ENCODE data around the gene PDK1.

The PDK1 gene

DNA sequence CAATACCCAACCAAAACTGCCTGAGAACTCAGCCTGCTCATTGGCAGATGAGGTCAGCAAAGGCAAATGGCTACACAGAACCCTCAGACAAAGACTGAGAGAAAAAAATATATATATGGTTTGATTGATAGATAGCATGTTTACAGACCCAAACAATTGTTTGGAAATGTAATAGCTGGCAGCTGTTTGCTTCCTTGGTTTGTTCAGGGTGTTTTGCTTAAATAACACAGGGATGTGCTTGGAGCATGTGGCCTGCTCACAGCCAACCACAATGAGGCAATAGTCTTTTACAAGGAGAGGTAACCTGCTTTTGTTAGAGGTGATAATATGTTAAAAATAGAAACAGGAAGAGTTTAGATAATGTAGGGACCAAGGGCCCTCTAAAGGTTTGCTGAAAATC is 84.5 kb downstream of the PDK1 start:
- Histone ChIP-seq H3K36me3 (ENCODE audit: insufficient read depth, low read length) (no peaks in the 10 kb centered on the region), H3K9me3 (ENCODE audit: insufficient read depth, low read depth, low read length) (no peaks in the 10 kb centered on the region), H3K9ac (ENCODE audit: low read depth, low read length) (no peak overlapping the region), H3K27me3 (ENCODE audit: insufficient read depth, low read length) (no peaks in the 10 kb centered on the region), H3K27ac (ENCODE audit: low read depth, low read length) (no peak overlapping the region), H3K4me3 (ENCODE audit: low read length) (no peak overlapping the region), H3K4me1 (ENCODE audit: insufficient read depth, low read length) (0 out of 2 replicates have a peak, but pooled peaks cover 2% of the 10 kb centered on the region)

DNA sequence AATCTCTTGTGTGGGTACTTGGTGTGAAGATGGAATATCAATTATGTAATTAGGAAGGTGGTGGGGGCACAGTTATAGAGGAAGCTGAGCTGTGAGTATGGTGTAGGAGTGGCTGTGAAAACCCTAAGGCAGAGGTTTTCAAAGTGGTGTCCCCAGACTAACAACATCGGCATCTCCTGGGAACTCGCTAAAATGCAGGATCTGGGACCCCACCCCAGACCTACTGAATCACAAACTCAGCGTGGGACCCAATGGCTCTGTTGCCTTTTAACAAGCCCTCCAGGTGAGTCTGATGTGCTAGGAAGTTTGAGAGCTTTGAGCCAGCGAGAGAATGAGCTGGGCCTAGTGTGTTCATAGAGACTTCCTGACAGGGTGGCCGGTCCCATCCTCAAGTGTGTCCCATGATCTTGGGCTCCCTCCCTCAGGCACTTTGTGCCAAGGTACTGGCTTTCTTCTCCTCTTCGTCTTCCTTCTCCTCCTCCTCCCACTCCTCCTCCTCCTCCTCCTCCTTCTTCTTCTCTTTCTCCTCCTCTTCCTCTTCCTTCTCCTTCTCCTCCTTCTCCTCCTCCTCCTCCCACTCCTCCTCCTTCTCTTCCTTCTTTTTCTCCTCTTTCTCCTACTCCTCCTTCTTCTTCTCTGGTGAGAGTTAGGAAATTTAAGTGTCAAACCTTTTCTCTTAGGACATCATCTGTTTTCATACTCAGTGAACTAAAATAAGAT is 86.6 kb downstream of the PDK1 start:
- H3K27me3 ChIP-seq (ENCODE audit: insufficient read depth, low read length) = no peaks in the 10 kb centered on the region
- H3K27ac ChIP-seq (ENCODE audit: low read depth, low read length) = no peak overlapping the region
- 93% methylated on average over 6 of the region's 6 CpGs for WGBS
- H3K9me3 ChIP-seq (ENCODE audit: insufficient read depth, low read depth, low read length) = peaks cover 6% of the 10 kb centered on the region
- no peaks in the 10 kb centered on the region for H3K4me1 ChIP-seq (ENCODE audit: insufficient read depth, low read length)
- H3K36me3 ChIP-seq (ENCODE audit: insufficient read depth, low read length) = no peaks in the 10 kb centered on the region
- H3K4me3 ChIP-seq (ENCODE audit: low read length) = no peak overlapping the region
- no peak overlapping the region for H3K9ac ChIP-seq (ENCODE audit: low read depth, low read length)

DNA sequence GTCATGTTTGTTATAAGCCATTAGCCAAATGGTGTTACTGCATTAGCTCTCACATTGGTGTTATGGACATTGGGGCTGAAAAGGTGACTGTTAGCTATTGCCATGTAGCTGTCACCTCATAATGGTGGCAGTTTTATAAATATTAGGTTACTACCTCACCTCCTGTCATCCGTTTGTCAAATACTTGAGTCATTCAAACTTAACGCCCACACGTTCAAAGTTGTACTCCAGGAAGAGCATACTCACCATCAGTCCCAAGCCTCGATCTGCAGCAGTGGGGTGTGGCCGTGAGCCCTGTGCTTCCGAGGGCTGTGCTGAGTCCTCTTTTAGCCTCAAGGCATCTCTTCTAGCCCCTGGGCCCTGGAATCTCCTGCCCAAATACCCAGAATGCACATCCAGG is 87.3 kb downstream of the PDK1 start:
- WGBS = 91% methylated on average over 6 of the region's 6 CpGs
- Histone ChIP-seq H3K9me3 (ENCODE audit: insufficient read depth, low read depth, low read length) (peaks cover 12% of the 10 kb centered on the region), H3K4me1 (ENCODE audit: insufficient read depth, low read length) (no peaks in the 10 kb centered on the region), H3K36me3 (ENCODE audit: insufficient read depth, low read length) (no peaks in the 10 kb centered on the region), H3K9ac (ENCODE audit: low read depth, low read length) (no peak overlapping the region), H3K4me3 (ENCODE audit: low read length) (no peak overlapping the region), H3K27ac (ENCODE audit: low read depth, low read length) (no peak overlapping the region), H3K27me3 (ENCODE audit: insufficient read depth, low read length) (no peaks in the 10 kb centered on the region)

DNA sequence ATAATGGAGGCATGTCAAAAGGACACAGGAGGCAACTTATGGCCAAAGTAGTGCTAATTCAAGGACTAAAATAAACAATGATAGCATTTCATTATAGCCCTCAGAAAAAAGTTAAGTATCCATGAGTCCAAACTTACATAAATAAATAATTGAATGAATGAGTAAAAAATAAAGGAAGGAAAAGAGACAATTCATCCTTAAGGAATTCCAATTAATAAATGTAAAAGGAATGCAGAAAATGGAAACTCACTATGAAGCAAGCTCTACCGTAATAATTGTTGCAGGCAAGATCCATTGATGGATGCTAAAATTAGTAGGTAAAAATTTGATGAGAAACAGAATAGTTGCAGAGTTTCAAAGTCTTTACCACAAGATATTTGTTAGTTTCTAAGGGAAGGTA is 91.5 kb downstream of the PDK1 start:
- Histone ChIP-seq H3K9me3 (ENCODE audit: insufficient read depth, low read depth, low read length) (peaks cover 18% of the 10 kb centered on the region), H3K36me3 (ENCODE audit: insufficient read depth, low read length) (no peaks in the 10 kb centered on the region), H3K4me1 (ENCODE audit: insufficient read depth, low read length) (no peaks in the 10 kb centered on the region), H3K4me3 (ENCODE audit: low read length) (no peak overlapping the region), H3K27me3 (ENCODE audit: insufficient read depth, low read length) (no peaks in the 10 kb centered on the region), H3K9ac (ENCODE audit: low read depth, low read length) (no peak overlapping the region), H3K27ac (ENCODE audit: low read depth, low read length) (no peak overlapping the region)
- WGBS = 91% methylated on average over 1 of the region's 1 CpG

DNA sequence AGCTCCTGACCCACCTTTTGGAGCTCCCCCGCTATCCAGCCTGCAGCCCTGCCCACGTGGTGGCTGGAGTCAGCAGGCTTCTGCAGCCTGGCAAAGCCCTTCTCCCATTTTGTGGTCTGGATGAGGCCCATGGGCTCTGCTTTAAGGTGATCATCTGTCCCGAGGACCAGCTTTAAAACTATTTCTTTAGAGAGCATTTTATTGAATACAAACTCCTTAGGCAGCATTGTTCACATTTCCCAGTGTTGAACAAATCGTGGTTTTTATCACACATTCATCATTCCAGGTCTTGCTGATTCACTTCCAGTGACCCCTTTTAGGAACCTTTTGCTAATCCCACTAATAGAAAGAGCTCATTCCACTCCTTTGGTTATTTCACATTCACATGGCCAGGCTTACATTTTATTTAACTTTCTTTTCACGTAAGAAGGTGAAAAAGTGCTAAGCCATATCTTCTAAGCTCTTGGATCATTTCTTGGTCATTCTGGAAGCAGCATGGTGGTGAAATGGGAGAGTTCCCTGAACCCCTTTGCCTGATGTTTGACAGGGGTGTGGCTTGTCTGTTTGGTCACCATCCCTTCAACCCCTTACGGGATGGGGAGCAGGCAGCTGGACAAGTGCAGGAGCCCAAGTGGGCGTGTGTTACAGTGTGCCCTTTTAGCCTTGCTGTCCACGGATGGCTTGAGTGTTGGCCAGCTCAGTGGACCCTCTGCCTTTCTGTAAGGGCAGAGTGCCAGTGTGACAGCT is 99.4 kb downstream of the PDK1 start:
- Histone ChIP-seq H3K36me3 (ENCODE audit: insufficient read depth, low read length) (no peaks in the 10 kb centered on the region), H3K27ac (ENCODE audit: low read depth, low read length) (no peak overlapping the region)

DNA sequence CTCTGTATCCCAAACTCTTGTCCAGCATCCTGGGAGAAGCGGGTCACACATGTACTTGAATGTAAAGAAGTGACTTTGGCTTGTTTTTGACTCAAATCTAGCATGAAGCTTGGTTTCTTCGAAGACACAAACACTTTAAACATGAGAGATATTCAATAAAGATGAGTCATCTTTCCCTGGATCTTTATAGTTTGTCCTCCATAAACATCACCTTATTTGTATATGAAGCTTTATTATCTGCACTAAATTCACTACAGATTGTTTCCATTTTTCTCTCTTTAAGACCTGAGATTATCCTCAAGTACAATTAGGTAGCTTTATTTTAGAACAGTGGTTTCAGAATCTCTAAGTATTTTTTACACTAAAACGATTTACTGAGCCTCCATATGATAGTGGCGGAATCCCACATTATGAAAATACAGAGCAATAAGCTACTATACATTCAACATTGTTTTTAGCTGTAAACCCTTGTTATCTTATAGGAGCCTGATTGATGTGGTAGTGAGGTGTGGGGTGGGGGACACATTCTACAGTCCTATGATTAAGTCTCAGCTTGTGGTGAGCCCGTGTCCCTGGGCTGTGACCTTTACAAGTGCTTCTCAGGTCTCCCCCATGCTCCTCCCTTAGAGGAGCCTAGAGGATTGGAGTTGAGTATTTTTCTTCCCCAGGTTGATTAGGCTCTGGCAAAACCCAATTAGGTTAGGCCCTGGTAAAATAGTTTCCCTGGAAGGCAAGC is 100.1 kb downstream of the PDK1 start:
- WGBS = 90% methylated on average over 4 of the region's 5 CpGs
- Histone ChIP-seq H3K9me3 (ENCODE audit: insufficient read depth, low read depth, low read length) (peaks cover 18% of the 10 kb centered on the region), H3K9ac (ENCODE audit: low read depth, low read length) (no peak overlapping the region), H3K27ac (ENCODE audit: low read depth, low read length) (no peak overlapping the region), H3K4me3 (ENCODE audit: low read length) (no peak overlapping the region), H3K4me1 (ENCODE audit: insufficient read depth, low read length) (no peaks in the 10 kb centered on the region), H3K27me3 (ENCODE audit: insufficient read depth, low read length) (no peaks in the 10 kb centered on the region), H3K36me3 (ENCODE audit: insufficient read depth, low read length) (no peaks in the 10 kb centered on the region)

More for the DNA sequence above, 99.4 kb downstream of the PDK1 start:
- Histone ChIP-seq H3K9me3 (ENCODE audit: insufficient read depth, low read depth, low read length) (peaks cover 18% of the 10 kb centered on the region), H3K4me3 (ENCODE audit: low read length) (no peak overlapping the region), H3K4me1 (ENCODE audit: insufficient read depth, low read length) (no peaks in the 10 kb centered on the region), H3K27me3 (ENCODE audit: insufficient read depth, low read length) (no peaks in the 10 kb centered on the region), H3K9ac (ENCODE audit: low read depth, low read length) (no peak overlapping the region)
- WGBS = 86% methylated on average over 8 of the region's 8 CpGs

Data from HUES64 (cell line).